LHCN-M2 (cell line): ENCODE results near the gene CARD6. TPM values are rescaled to one million over a fixed set of nuclear protein-coding genes. Genes with fewer than 3 reads are reported as not detected.
"Not testable (repeated sequence)": the region's sequence is repeated elsewhere in the genome, so short reads cannot be mapped to it uniquely, and the experiment has no call there.

ENCODE experiments used
- DNase-seq: peaks from one replicate; pipeline ENCODE4 v3.0.0-alpha.2; 2012; ENCODE audit warnings: low read depth
- polyA plus RNA-seq: library from polyadenylated mRNA; unstranded; fragments of >200 nt; gene quantifications from one replicate; pipeline ENCODE4 v1.2.1, GENCODE V29; 2012; ENCODE audit warnings: missing spikeins
- total RNA-seq: library from RNA; depleted of rRNA; stranded (reverse); fragments of >200 nt; gene quantifications from 2 replicates; pipeline ENCODE4 v1.2.3, GENCODE V29; 2014; rRNA removed

CARD6 gene
- total RNA-seq = 3.2 and 4.1 TPM in 2 replicates
- polyA plus RNA-seq = 1.2 TPM

- DNase-seq = peak; percentile 54
These were observed at the start of gene CARD6 for GRCh38 chr5:40841068-40841805. CARD6 (plus strand) TSS chr5:40841367; CDS start chr5:40841383, 16 bp downstream.

- peak; percentile 23 for DNase-seq
These were observed 49.4 kb upstream of the CARD6 start for GRCh38 chr5:40791715-40792139.

- DNase-seq = not testable (repeated sequence)
These were observed 48.5 kb upstream of the CARD6 start for GRCh38 chr5:40792691-40793090.

GRCh38 chr5:40794340-40794739 is 46.8 kb upstream of the CARD6 start:
- DNase-seq = not testable (repeated sequence)

GRCh38 chr5:40794877-40795276 is 46.3 kb upstream of the CARD6 start:
- DNase-seq = not testable (repeated sequence)

GRCh38 chr5:40796487-40796889 is 44.7 kb upstream of the CARD6 start:
- peak; percentile 56 for DNase-seq

- peak; percentile 66 for DNase-seq
These were observed 43.7 kb upstream of the CARD6 start for GRCh38 chr5:40797273-40798011.

GRCh38 chr5:40798012-40798800 is 43.0 kb upstream of the CARD6 start, which contains the start of gene PRKAA1:
PRKAA1 (minus strand) TSS chr5:40798374; CDS start chr5:40798189, 185 bp downstream.
- DNase-seq = peak; percentile 80

GRCh38 chr5:40798801-40799210 is 42.4 kb upstream of the CARD6 start:
- DNase-seq = peak; percentile 67

GRCh38 chr5:40799258-40799657 is 41.9 kb upstream of the CARD6 start:
- no peak for DNase-seq

- no peak for DNase-seq
These were observed 39.2 kb upstream of the CARD6 start for GRCh38 chr5:40801771-40802562.

- no peak for DNase-seq
These were observed 29.0 kb upstream of the CARD6 start for GRCh38 chr5:40812125-40812524.

- DNase-seq = no peak
These were observed 27.4 kb upstream of the CARD6 start for GRCh38 chr5:40813698-40814281.

- no peak for DNase-seq
These were observed 17.7 kb upstream of the CARD6 start for GRCh38 chr5:40823459-40823858.

- not testable (repeated sequence) for DNase-seq
These were observed 15.6 kb upstream of the CARD6 start for GRCh38 chr5:40825461-40826043.

GRCh38 chr5:40826489-40827187 is 14.5 kb upstream of the CARD6 start:
- no peak for DNase-seq

GRCh38 chr5:40827188-40827977 is 13.8 kb upstream of the CARD6 start:
- DNase-seq = no peak

- DNase-seq = no peak
These were observed 13.0 kb upstream of the CARD6 start for GRCh38 chr5:40828021-40828631.
